DND-41 (cell line): ENCODE results near the gene KRTAP1-3.

ENCODE experiments used
- EZH2 ChIP-seq: IDR thresholded peaks from 3 replicates; pipeline ENCODE4 v1.6.1; 2012; ENCODE audit warnings: borderline replicate concordance, low read depth, mild to moderate bottlenecking, moderate library complexity, low read length, inconsistent platforms; ENCODE audit not compliant: severe bottlenecking
- TF ChIP-seq, protein P1 (sequence below): IDR thresholded peaks from 2 replicates; pipeline ENCODE4 v1.5.1; 2012; ENCODE audit warnings: borderline replicate concordance, low read length, moderate library complexity, mild to moderate bottlenecking; ENCODE audit not compliant: poor library complexity, severe bottlenecking; ENCODE audit errors: extremely low read depth

- TF ChIP-seq, protein P1, sequence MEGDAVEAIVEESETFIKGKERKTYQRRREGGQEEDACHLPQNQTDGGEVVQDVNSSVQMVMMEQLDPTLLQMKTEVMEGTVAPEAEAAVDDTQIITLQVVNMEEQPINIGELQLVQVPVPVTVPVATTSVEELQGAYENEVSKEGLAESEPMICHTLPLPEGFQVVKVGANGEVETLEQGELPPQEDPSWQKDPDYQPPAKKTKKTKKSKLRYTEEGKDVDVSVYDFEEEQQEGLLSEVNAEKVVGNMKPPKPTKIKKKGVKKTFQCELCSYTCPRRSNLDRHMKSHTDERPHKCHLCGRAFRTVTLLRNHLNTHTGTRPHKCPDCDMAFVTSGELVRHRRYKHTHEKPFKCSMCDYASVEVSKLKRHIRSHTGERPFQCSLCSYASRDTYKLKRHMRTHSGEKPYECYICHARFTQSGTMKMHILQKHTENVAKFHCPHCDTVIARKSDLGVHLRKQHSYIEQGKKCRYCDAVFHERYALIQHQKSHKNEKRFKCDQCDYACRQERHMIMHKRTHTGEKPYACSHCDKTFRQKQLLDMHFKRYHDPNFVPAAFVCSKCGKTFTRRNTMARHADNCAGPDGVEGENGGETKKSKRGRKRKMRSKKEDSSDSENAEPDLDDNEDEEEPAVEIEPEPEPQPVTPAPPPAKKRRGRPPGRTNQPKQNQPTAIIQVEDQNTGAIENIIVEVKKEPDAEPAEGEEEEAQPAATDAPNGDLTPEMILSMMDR = no peak
- no peak for TF ChIP-seq EZH2
Observed at GRCh38 chr17:41042953-41043352, 8.3 kb upstream of the KRTAP1-3 start.
